Iris pigment epithelial cell (primary cell): ENCODE data around the gene APLN.

Experiments used
- DNase-seq: peaks from one replicate; pipeline ENCODE4 v3.0.0-alpha.2; 2011; ENCODE audit warnings: low read depth

Gene APLN, protein sequence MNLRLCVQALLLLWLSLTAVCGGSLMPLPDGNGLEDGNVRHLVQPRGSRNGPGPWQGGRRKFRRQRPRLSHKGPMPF

DNA sequence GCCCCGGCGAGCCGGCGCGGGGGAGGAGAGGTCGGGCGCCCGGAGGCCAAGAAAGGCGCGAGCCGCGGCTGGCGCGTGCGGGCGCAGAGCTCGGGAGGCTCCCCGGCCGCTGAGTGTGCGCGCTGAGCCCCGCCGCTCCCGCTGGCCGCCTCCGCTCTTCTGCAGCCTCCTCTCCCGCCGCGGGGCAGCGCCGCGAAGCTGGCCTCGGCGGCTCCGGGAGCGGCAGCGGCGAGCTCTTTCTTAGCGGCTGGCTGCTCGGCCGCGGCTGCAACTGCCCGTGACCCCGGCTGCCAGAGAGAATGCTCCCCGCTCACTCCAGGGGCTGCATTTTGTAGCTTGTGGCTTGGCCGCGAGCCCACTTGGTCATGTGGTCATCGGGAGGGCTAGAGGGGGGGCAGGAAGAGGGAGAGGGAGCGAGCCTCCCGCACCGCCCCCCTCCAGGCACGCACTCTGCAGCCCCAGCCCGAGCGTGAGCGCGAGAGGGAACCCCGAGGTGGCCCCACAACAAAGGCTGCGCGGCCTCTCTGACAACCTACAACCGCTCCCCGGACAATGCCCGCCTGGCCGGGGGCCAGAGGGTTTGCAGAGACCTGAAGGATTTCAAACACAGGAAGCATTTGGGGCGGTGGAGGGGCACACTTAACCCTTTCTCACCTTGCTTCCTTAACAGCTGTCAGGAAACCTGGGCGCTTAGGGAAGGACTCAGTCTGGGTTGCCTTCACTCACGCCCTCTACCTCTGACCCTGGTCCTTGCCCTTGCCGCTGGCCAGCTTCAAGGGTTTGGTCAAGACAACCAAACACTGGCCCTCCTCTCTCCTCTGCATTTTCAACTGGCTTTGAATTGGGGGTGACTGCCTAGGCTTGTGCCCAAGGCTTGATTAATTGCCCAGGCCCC, at the start of gene APLN:
Gene APLN, minus strand, starts transcription at position 305 of the 895 bp plus-strand sequence. CDS start 326 bp downstream, outside the sequence.
- DNase-seq: peak; percentile 41

- DNase-seq: no peak
Measured at GRCh38 chrX:129704491-129704890, 49.7 kb upstream of the APLN start.

- DNase-seq: no peak
Measured at GRCh38 chrX:129701624-129702069, 46.9 kb upstream of the APLN start.

DNA sequence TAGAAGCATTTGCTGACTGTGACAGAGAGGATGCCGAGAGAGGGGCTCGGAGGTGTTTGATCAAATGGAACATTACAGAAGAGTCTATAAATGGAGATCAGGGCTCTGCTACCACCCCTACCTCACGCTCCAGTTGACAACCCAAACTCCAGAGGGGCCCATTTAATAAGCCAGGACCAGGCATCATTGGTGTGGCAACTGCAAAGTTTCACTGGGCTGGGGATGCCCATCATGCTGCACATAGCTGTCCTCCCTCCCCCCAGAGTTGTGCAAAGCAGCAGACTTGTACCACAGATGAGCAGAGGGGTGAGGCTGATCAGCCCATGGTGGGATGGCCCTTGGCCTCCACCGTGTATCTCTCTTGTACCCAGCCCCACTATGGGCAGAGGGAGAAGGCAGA, 45.8 kb upstream of the APLN start:
- no peak for DNase-seq

DNA sequence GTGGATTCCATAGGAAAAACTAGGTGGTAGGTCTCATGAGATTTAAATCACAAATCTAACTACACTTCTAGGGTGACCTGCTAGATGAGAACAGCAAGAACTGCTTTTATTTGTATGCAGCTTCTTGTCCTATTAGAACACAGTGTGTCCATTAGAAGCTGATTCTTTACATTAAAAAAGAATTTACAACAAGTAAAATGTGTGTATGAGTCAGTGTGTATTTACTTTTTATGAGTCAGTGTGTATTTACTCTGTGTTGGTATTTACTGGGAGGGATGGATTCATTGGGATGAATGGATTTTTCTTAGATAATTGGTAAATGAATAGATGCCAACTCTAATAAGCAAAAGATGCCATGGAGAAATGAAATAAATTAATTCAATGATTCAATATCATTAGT, 43.4 kb upstream of the APLN start:
- no peak for DNase-seq

DNA sequence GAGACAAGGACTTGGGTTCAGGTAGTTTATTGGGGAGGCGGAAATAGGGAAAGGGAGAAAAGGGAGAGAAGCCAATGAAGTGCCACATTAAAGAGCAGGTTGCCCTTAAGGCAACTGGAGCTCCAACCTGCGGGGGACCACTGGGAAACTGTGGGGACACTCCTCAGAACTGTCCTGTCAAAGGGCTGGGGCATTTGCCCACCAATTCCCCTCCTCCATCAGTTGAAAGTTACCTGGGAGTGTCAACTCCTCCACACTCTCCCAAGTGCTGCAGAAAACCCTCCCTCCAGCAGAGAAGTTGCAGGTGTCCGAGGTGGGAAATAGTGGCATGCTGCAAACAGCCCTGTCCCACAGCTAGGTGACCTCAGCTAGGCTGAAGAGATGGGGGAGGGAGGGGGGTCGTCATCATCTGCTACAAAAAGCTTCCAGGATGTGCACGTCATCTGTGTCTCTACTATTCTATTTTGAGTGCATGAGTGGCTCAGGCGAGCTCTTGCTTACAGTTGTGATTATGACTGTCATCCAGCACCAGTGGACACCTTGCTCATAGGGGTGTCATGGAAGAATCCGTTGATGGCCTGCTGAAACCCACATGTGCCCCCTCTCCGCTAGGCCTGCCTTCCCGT, 42.6 kb upstream of the APLN start:
- no peak for DNase-seq

- no peak for DNase-seq
Measured at GRCh38 chrX:129696463-129697155, 41.9 kb upstream of the APLN start.

DNA sequence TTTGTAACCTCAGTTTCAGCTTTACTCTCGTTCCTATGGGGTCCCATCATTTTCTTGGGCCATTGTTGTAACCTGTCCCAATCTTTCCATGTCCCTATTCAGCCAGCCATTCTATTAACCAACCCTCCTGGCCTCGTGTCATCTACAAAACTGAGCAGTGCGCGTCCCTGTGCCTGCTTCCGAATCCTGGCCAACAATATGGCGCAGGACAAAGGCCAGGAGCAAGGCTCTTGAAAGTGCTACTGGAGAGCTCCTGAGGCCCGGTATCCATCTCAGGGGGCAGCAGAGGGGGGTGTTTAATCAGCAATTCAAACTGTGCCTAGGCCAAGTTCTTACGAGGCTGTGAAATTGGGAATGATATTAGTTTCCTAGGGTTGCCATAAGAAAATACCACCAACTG, 41.2 kb upstream of the APLN start:
- no peak for DNase-seq

DNA sequence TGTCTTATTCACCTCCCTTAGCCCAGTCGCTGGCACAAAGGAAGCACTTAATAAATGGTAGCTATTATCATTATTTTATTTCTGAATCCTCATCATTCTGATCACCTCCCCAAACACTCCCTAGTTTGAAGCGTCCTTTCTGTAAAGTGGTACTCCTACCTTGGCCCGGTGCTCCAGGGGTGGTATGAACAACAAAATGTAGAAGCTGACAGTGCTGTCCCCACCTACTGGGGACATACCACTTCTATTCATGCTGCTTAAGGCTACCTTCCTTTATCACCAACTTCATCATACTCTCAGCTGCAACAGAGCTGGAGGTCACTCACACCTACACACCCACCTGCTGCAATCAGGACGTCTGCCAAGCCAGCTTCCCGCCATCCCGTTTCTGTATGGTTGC, 40.8 kb upstream of the APLN start:
- DNase-seq: no peak

- DNase-seq: no peak
Measured at GRCh38 chrX:129694805-129695204, 40.0 kb upstream of the APLN start.

DNA sequence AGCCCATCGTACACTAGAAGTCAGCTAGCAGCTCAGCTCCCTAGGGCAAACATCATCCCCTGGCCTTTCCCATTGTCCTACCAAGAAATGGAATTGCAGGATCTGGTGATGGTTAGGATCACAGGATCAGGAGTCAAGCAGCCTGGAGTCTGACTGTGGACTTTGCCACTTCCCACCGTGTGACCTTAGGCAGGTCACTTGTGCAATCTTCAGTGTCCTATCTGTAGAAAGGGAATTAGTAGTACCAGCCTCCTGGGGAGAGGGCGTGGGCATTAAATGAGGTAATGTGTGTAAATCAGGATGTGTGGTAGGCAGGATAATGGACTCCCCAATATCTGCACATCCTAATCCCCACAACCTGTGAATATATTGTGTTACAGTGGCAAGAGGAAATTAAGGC, 38.6 kb upstream of the APLN start:
- DNase-seq: no peak

DNA sequence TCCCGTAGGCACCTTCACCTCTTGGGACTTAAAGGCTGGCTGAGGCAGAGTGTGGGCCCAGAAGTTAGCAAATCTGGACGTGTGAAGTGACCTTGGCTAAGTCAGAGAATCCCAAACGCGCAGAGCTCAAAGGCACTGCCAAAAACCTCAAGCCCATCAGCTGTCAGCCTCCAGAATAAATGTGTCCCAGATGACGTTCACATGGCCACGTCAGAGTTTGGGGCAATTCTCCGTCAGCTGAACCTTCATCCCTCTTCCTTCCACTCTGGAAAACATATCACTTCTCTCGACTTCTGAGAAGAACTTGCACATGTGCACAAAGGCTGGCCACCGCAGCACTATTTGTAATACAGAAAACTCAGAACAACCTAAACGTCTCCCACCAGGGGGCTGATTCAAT, 35.7 kb upstream of the APLN start:
- no peak for DNase-seq

DNA sequence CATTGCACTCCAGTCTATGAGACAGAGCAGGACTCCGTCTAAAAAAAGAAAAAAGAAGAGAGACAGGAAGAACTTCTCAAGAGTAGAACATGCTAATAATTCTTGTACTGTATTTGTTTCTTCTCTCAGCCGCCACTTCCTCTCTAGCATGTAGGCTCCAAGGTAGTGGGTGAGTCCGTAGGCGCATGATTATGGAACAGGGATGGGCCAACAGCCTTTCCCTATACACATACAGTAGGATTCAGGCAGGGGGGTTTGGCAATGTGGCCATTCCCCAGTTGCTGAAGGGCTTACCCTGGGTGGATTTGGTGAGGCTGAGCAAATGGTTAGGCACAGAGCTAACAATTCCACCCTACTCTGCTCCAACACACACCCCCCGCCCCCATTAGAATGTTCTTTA, 35.0 kb upstream of the APLN start:
- no peak for DNase-seq

GRCh38 chrX:129688097-129688496, 33.3 kb upstream of the APLN start:
- no peak for DNase-seq

- DNase-seq: no peak
Measured at GRCh38 chrX:129686422-129686948, 31.7 kb upstream of the APLN start.

- no peak for DNase-seq
Measured at GRCh38 chrX:129682979-129683378, 28.2 kb upstream of the APLN start.

GRCh38 chrX:129679901-129680300, 25.1 kb upstream of the APLN start:
- DNase-seq: no peak

GRCh38 chrX:129678614-129679195, 23.9 kb upstream of the APLN start:
- no peak for DNase-seq

GRCh38 chrX:129667412-129667811, 12.7 kb upstream of the APLN start:
- no peak for DNase-seq

GRCh38 chrX:129665916-129666644, 11.3 kb upstream of the APLN start:
- peak; percentile 66 for DNase-seq

DNA sequence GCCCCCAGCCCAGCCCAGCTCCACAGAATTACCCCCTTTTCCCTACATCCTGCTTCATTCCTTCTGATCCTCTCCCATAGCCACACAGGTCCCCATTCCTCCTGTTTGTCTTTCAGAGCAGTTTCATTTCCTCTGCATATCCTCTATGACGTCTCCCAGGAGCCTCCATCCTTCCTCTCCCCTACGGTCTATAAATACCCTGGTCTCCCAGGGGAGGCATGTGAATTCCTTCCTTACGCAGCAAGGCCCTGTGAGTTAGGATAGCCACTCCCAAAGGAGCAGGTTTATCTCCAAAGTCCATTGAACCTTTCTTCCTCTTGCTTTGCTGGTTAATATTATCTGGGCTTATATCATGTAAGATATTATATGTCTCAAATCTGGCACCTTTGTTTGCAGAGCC, 8.4 kb upstream of the APLN start:
- DNase-seq: no peak
